H1 (cell line): ENCODE results near the gene TSNAXIP1. TPM values are rescaled to one million over a fixed set of nuclear protein-coding genes. Genes with fewer than 3 reads are reported as not detected.
"Not testable (repeated sequence)": the region's sequence is repeated elsewhere in the genome, so short reads cannot be mapped to it uniquely, and the experiment has no call there.

Experiments
- CTCF ChIA-PET: fragments of 300-600 bp; sonication (Branson Sonifier 250); formaldehyde crosslinking; loops from one replicate; lab custom pipeline; 2021; ENCODE audit not compliant: partially characterized antibody; lab: Charles Lee
- POLR2A ChIA-PET: fragments of 300-600 bp; sonication (Branson Sonifier 250); formaldehyde crosslinking; loops from one replicate; lab custom pipeline; 2021; ENCODE audit warnings: inconsistent platforms; ENCODE audit not compliant: partially characterized antibody; lab: Charles Lee
- DNase-seq, 2 experiments: peaks; one replicate each; pipeline versions ENCODE4 v3.0.0 to v3.0.0-alpha.2; 2010 to 2022; ENCODE audit warnings: low spot score in 2 of 2, low read depth in 1 of 2, mixed read lengths in 1 of 2
- FAIRE-seq: peaks from 2 replicates; lab custom pipeline; 2011; peaks lifted over from hg19 to GRCh38; lab: Jason Lieb, UNC
- H2AFZ ChIP-seq: 2 replicates; pipeline ENCODE4 v1.8.1; 2012; ENCODE audit warnings: low read length, inconsistent platforms
- H2AK5ac ChIP-seq: 2 replicates; pipeline ENCODE4 v1.6.1; 2013; ENCODE audit warnings: low read depth, low read length
- H2BK120ac ChIP-seq: replicated peaks from 2 replicates; pipeline ENCODE3; 2013; ENCODE audit warnings: low read depth, low read length, inconsistent platforms
- H2BK12ac ChIP-seq: 2 replicates; pipeline ENCODE4 v1.6.1; 2013; ENCODE audit warnings: low read depth, low read length
- H2BK15ac ChIP-seq: 2 replicates; pipeline ENCODE4 v1.6.1; 2013; ENCODE audit warnings: low read length
- H2BK20ac ChIP-seq: 2 replicates; pipeline ENCODE4 v1.6.1; 2013; ENCODE audit warnings: low read length
- H2BK5ac ChIP-seq: 2 replicates; pipeline ENCODE4 v1.6.1; 2013; ENCODE audit warnings: low read depth, low read length
- H3K14ac ChIP-seq: 2 replicates; pipeline ENCODE4 v1.6.1; 2013; ENCODE audit warnings: inconsistent platforms; ENCODE audit not compliant: insufficient read length
- H3K18ac ChIP-seq: 2 replicates; pipeline ENCODE4 v1.6.1; 2013; ENCODE audit warnings: low read length; ENCODE audit errors: extremely low read depth
- H3K23ac ChIP-seq: 2 replicates; pipeline ENCODE4 v1.6.1; 2013; ENCODE audit warnings: inconsistent platforms; ENCODE audit not compliant: insufficient read length
- H3K23me2 ChIP-seq: 2 replicates; pipeline ENCODE4 v1.6.1; 2013; ENCODE audit warnings: low read depth, low read length
- H3K27ac ChIP-seq: 2 replicates; pipeline ENCODE4 v1.6.1; 2011; ENCODE audit warnings: low read depth, low read length, inconsistent platforms
- H3K27me3 ChIP-seq, 4 experiments: replicated peaks in 1 of 4; 1 replicate in 1 of 4; 2 replicates in 3 of 4; pipeline versions ENCODE4 v1.6.1 to v1.8.1; 2011 to 2013; ENCODE audit warnings: low read length in 3 of 4, mild to moderate bottlenecking in 3 of 4, inconsistent platforms in 2 of 4, mixed read lengths in 2 of 4, moderate library complexity in 1 of 4; ENCODE audit not compliant: control insufficient read depth in 3 of 4, insufficient read depth in 3 of 4; ENCODE audit errors: extremely low read depth in 1 of 4
- H3K36me3 ChIP-seq, 4 experiments: 2 replicates each; pipeline versions ENCODE4 v1.6.1 to v1.8.1; 2011 to 2013; ENCODE audit warnings: mild to moderate bottlenecking in 4 of 4, low read length in 3 of 4, moderate library complexity in 2 of 4, control low read depth in 1 of 4, inconsistent platforms in 1 of 4; ENCODE audit not compliant: insufficient read depth in 4 of 4, control insufficient read depth in 2 of 4
- H3K4ac ChIP-seq: replicated peaks from 2 replicates; pipeline ENCODE3; 2013; ENCODE audit warnings: low read length, low read depth, mixed read lengths, inconsistent platforms; ENCODE audit not compliant: insufficient read length
- H3K4me1 ChIP-seq, 4 experiments: replicated peaks in 1 of 4; 1 replicate in 1 of 4; 2 replicates in 3 of 4; pipeline versions ENCODE4 v1.6.1 to v1.8.1; 2011 to 2013; ENCODE audit warnings: low read length in 3 of 4, inconsistent platforms in 2 of 4, mixed read lengths in 1 of 4; ENCODE audit not compliant: insufficient read depth in 4 of 4, control insufficient read depth in 3 of 4
- H3K4me2 ChIP-seq, 2 experiments: 2 replicates each; pipeline versions ENCODE4 v1.6.1 to v1.8.1; 2011 to 2013; ENCODE audit warnings: low read depth in 2 of 2, low read length in 2 of 2, control low read depth in 1 of 2, inconsistent platforms in 1 of 2, mild to moderate bottlenecking in 1 of 2; ENCODE audit not compliant: insufficient read depth in 1 of 2
- H3K4me3 ChIP-seq, 4 experiments: fragments of 200-600, 300-600 bp in 1 of 4; sonication (generic), shearing (Covaris generic), sonication (Bioruptor Twin) in 1 of 4; 2 replicates each; pipeline versions ENCODE4 v1.5.1 to v1.8.1; 2011 to 2016; ENCODE audit warnings: low read length in 4 of 4, low read depth in 3 of 4, control low read depth in 2 of 4, inconsistent platforms in 2 of 4, mild to moderate bottlenecking in 2 of 4, mixed read lengths in 1 of 4, moderate library complexity in 1 of 4; ENCODE audit not compliant: insufficient read depth in 2 of 4; ENCODE audit errors: extremely low read depth in 1 of 4
- H3K56ac ChIP-seq: replicated peaks from 2 replicates; pipeline ENCODE3; 2013; ENCODE audit warnings: low read depth, mild to moderate bottlenecking, mixed read lengths, low read length, inconsistent platforms; ENCODE audit not compliant: insufficient read length
- H3K79me1 ChIP-seq: 2 replicates; pipeline ENCODE4 v1.6.1; 2013; ENCODE audit warnings: low read depth, low read length, control low read depth
- H3K79me2 ChIP-seq, 2 experiments: 2 replicates each; pipeline versions ENCODE4 v1.6.1 to v1.8.1; 2012 to 2013; ENCODE audit warnings: low read length in 2 of 2, mild to moderate bottlenecking in 2 of 2, inconsistent platforms in 1 of 2; ENCODE audit not compliant: insufficient read depth in 2 of 2, control insufficient read depth in 1 of 2
- H3K9ac ChIP-seq, 4 experiments: replicated peaks in 1 of 4; 1 replicate in 1 of 4; 2 replicates in 3 of 4; pipeline versions ENCODE4 v1.6.1 to v1.8.1; 2011 to 2013; ENCODE audit warnings: low read depth in 3 of 4, low read length in 3 of 4, control low read depth in 2 of 4, mild to moderate bottlenecking in 2 of 4, moderate library complexity in 2 of 4, inconsistent platforms in 1 of 4; ENCODE audit errors: extremely low read depth in 1 of 4
- H3K9me3 ChIP-seq, 2 experiments: 2 replicates each; pipeline versions ENCODE4 v1.6.1 to v1.8.1; 2012 to 2013; ENCODE audit warnings: mild to moderate bottlenecking in 2 of 2, moderate library complexity in 2 of 2, control low read depth in 1 of 2, inconsistent platforms in 1 of 2, low read depth in 1 of 2, low read length in 1 of 2, mixed read lengths in 1 of 2; ENCODE audit not compliant: insufficient read depth in 2 of 2
- H4K20me1 ChIP-seq, 2 experiments: replicated peaks in 1 of 2; 2 replicates each; pipeline versions ENCODE3 to v1.8.1; 2011 to 2013; ENCODE audit warnings: inconsistent platforms in 2 of 2, low read length in 2 of 2, mild to moderate bottlenecking in 1 of 2; ENCODE audit not compliant: insufficient read depth in 2 of 2, control insufficient read depth in 1 of 2
- H4K5ac ChIP-seq: 2 replicates; pipeline ENCODE4 v1.6.1; 2013; ENCODE audit warnings: low read length, low read depth, mixed read lengths, inconsistent platforms; ENCODE audit not compliant: insufficient read length
- H4K8ac ChIP-seq: 2 replicates; pipeline ENCODE4 v1.8.0; 2013; ENCODE audit warnings: mild to moderate bottlenecking, moderate library complexity, low read length, inconsistent platforms; ENCODE audit not compliant: insufficient read depth; ENCODE audit errors: extremely low read depth
- H4K91ac ChIP-seq: replicated peaks from 2 replicates; pipeline ENCODE3; 2013; ENCODE audit warnings: low read length, mixed read lengths, inconsistent platforms; ENCODE audit not compliant: insufficient read length
- WGBS, 2 experiments: shearing (Covaris generic) in 1 of 2; methylation state at CpG; one replicate each; pipeline versions ENCODE4 v1.1.6 to v1.1.7; 2013 to 2015; ENCODE audit warnings: low lambda C conversion rate in 2 of 2, mixed read lengths in 2 of 2, inconsistent platforms in 1 of 2, low coverage in 1 of 2, missing lambda C conversion rate in 1 of 2; ENCODE audit not compliant: insufficient replicate concordance in 2 of 2, insufficient coverage in 1 of 2, insufficient read length in 1 of 2; ENCODE audit errors: extremely low coverage in 1 of 2, missing lambda C conversion rate in 1 of 2; 5-methylcytosine and 5-hydroxymethylcytosine counted together
- polyA plus RNA-seq, 7 experiments: library from polyadenylated mRNA; depleted of rRNA in 3 of 7; stranded (reverse) in 5 of 7; unstranded in 2 of 7; fragments of >200 nt in 5 of 7; fragments of 200-250 nt in 2 of 7; gene quantifications; 1 replicate in 5 of 7; 2 replicates in 1 of 7; 4 replicates in 1 of 7; pipeline versions ENCODE4 v1.2.1 to v1.2.3, GENCODE V29; 2011 to 2013; ENCODE audit warnings: missing spikeins in 2 of 7, mixed read lengths in 2 of 7
- total RNA-seq: library from RNA; stranded (reverse); fragmentation: NEBNext Ultra II Directional; extraction: Animal tissue kit (Norgen Biotek cat#: 25700); gene quantifications from 2 replicates; pipeline ENCODE4 v1.2.1, GENCODE V29; 2021

Gene TSNAXIP1
- total and polyA plus RNA-seq, 2 of the 8 experiments (the other 6 are each of a cell fraction or from before 2014, with no cell fraction given) = 0.37 to 0.94 TPM

GRCh38 chr16:67837190-67837589, 30.5 kb downstream of the TSNAXIP1 start:
- WGBS, 2 experiments = 89% methylated on average over 9 of the region's 10 CpGs; no CpG with 5 or more reads in 1 of the 2 experiments
- ChIA-PET CTCF (interaction anchor here (1.0 to 2.5 kb wide), 2 partner anchors 11 to 21 kb away, joined by 4 to 11 read pairs; partner anchors contain the start of gene CENPT), POLR2A (interaction anchor here (0.7 to 1.3 kb wide), 2 partner anchors 9 to 257 kb away, joined by 3 read pairs; no protein-coding TSS in a partner anchor)
- H2BK120ac ChIP-seq, H3K4me3 ChIP-seq, H4K5ac ChIP-seq, H3K4me1 ChIP-seq, H3K4ac ChIP-seq, H3K4me2 ChIP-seq, H3K79me1 ChIP-seq, H4K8ac ChIP-seq, H3K79me2 ChIP-seq, H3K9ac ChIP-seq, H2AFZ ChIP-seq, H2AK5ac ChIP-seq, H3K23ac ChIP-seq, H3K18ac ChIP-seq, H4K20me1 ChIP-seq, H2BK12ac ChIP-seq, DNase-seq, H2BK5ac ChIP-seq, H2BK15ac ChIP-seq, FAIRE-seq, H4K91ac ChIP-seq, H3K27me3 ChIP-seq, H3K56ac ChIP-seq, H3K36me3 ChIP-seq, H3K23me2 ChIP-seq, H3K14ac ChIP-seq, H2BK20ac ChIP-seq, H3K27ac ChIP-seq, H3K9me3 ChIP-seq: not testable (repeated sequence)
